ENCODE measurements around the gene CNN2.

- TF ChIP-seq, protein P1, sequence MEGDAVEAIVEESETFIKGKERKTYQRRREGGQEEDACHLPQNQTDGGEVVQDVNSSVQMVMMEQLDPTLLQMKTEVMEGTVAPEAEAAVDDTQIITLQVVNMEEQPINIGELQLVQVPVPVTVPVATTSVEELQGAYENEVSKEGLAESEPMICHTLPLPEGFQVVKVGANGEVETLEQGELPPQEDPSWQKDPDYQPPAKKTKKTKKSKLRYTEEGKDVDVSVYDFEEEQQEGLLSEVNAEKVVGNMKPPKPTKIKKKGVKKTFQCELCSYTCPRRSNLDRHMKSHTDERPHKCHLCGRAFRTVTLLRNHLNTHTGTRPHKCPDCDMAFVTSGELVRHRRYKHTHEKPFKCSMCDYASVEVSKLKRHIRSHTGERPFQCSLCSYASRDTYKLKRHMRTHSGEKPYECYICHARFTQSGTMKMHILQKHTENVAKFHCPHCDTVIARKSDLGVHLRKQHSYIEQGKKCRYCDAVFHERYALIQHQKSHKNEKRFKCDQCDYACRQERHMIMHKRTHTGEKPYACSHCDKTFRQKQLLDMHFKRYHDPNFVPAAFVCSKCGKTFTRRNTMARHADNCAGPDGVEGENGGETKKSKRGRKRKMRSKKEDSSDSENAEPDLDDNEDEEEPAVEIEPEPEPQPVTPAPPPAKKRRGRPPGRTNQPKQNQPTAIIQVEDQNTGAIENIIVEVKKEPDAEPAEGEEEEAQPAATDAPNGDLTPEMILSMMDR (IDR thresholded peaks at IDR 0.05 in 4 of 5, conservative IDR thresholded peaks at IDR 0.05 in 1 of 5), result no peak
- TF ChIP-seq POLR2A (IDR thresholded peaks at IDR 0.05), result no peak
Observed at GRCh38 chr19:1018393-1018792, 8.0 kb upstream of the CNN2 start.

Measured in gastrocnemius medialis (tissue), 4 donors.